Measurements from ENCODE around the gene ADAMTS19. TPM values are rescaled to one million over a fixed set of nuclear protein-coding genes. Genes with fewer than 3 reads are reported as not detected.

Gene ADAMTS19
- total and polyA plus RNA-seq, 8 donors: 0.12 to 1.7 (median 0.35) TPM

- H3K36me3 ChIP-seq: no peaks in the 10 kb centered on the region
- intact Hi-C loops (cut with DNase I): no loop called here
- H3K4me1 ChIP-seq: no peaks in the 10 kb centered on the region
- ATAC-seq (no peak), DNase-seq (no peak)
- H3K9me3 ChIP-seq: no peaks in the 10 kb centered on the region
- no peak for TF ChIP-seq CTCF (IDR thresholded peaks at IDR 0.05)
- H3K27me3 ChIP-seq: no peaks in the 10 kb centered on the region
- no peak overlapping the region for H3K4me3 ChIP-seq
- no peak overlapping the region for H3K27ac ChIP-seq
These were observed 179.2 kb downstream of the ADAMTS19 start for GRCh38 chr5:129639331-129639730.

GRCh38 chr5:129652349-129653056 lies 192.4 kb downstream of the ADAMTS19 start:
- no peak overlapping the region for H3K27ac ChIP-seq
- intact Hi-C loops (cut with DNase I): no loop called here
- H3K9me3 ChIP-seq: no peaks in the 10 kb centered on the region
- H3K4me1 ChIP-seq: no peaks in the 10 kb centered on the region
- peak; percentile 58 for ATAC-seq
- DNase-seq: no peak
- no peak for TF ChIP-seq CTCF (IDR thresholded peaks at IDR 0.05)
- H3K27me3 ChIP-seq: no peaks in the 10 kb centered on the region
- no peaks in the 10 kb centered on the region for H3K36me3 ChIP-seq
- no peak overlapping the region for H3K4me3 ChIP-seq

GRCh38 chr5:129653057-129653375 lies 192.9 kb downstream of the ADAMTS19 start:
- H3K4me3 ChIP-seq: no peak overlapping the region
- no peaks in the 10 kb centered on the region for H3K27me3 ChIP-seq
- intact Hi-C loops (cut with DNase I): no loop called here
- H3K36me3 ChIP-seq: no peaks in the 10 kb centered on the region
- no peak for DNase-seq
- no peak overlapping the region for H3K27ac ChIP-seq
- H3K4me1 ChIP-seq: no peaks in the 10 kb centered on the region
- no peak for ATAC-seq
- TF ChIP-seq CTCF (IDR thresholded peaks at IDR 0.05): no peak
- H3K9me3 ChIP-seq: no peaks in the 10 kb centered on the region

GRCh38 chr5:129653442-129653841 lies 193.3 kb downstream of the ADAMTS19 start:
- H3K4me1 ChIP-seq: no peaks in the 10 kb centered on the region
- no peaks in the 10 kb centered on the region for H3K27me3 ChIP-seq
- H3K36me3 ChIP-seq: no peaks in the 10 kb centered on the region
- DNase-seq (no peak), ATAC-seq (no peak)
- no peak for TF ChIP-seq CTCF (IDR thresholded peaks at IDR 0.05)
- intact Hi-C loops (cut with DNase I): no loop called here
- no peak overlapping the region for H3K4me3 ChIP-seq
- no peak overlapping the region for H3K27ac ChIP-seq
- no peaks in the 10 kb centered on the region for H3K9me3 ChIP-seq

- no peak for DNase-seq
- Histone ChIP-seq H3K9me3 (no peaks in the 10 kb centered on the region), H3K27ac (no peak overlapping the region), H3K4me3 (no peak overlapping the region), H3K36me3 (no peaks in the 10 kb centered on the region), H3K27me3 (no peaks in the 10 kb centered on the region), H3K4me1 (no peaks in the 10 kb centered on the region)
- ATAC-seq: no peak
- no peak for TF ChIP-seq CTCF (IDR thresholded peaks at IDR 0.05)
- intact Hi-C loops (cut with DNase I): no loop called here
These were observed 196.9 kb downstream of the ADAMTS19 start for GRCh38 chr5:129656952-129657351.
